HG02642 (cell line): Measurements from ENCODE around the gene POLA1.

Experiments used
- ATAC-seq: cut with Tn5 transposase; IDR thresholded peaks from one replicate; pipeline ENCODE4 v1.9.1; 2021; ENCODE audit warnings: mild to moderate bottlenecking; ENCODE audit not compliant: unreplicated experiment, poor library complexity

The POLA1 gene

GRCh38 chrX:25005382-25006185 lies 311.9 kb downstream of the POLA1 start:
- ATAC-seq = no peak

GRCh38 chrX:25006586-25007058 lies 312.9 kb downstream of the POLA1 start:
- no peak for ATAC-seq

GRCh38 chrX:25007059-25008053 lies 313.6 kb downstream of the POLA1 start:
- ATAC-seq = no peak

GRCh38 chrX:25009407-25009806 lies 315.7 kb downstream of the POLA1 start:
- no peak for ATAC-seq

- ATAC-seq = no peak
Measured at GRCh38 chrX:25010784-25011588, 317.3 kb downstream of the POLA1 start.

- no peak for ATAC-seq
Measured at GRCh38 chrX:25011589-25012432, 318.1 kb downstream of the POLA1 start.

- ATAC-seq = no peak
Measured at GRCh38 chrX:25012433-25012735, 318.7 kb downstream of the POLA1 start.

- ATAC-seq = peak; percentile 12
Measured at GRCh38 chrX:25012793-25013631, 319.3 kb downstream of the POLA1 start.

- ATAC-seq = peak; percentile 52
Measured at GRCh38 chrX:25013632-25014365, 320.1 kb downstream of the POLA1 start.

GRCh38 chrX:25014366-25014838 lies 320.7 kb downstream of the POLA1 start:
- no peak for ATAC-seq

GRCh38 chrX:25015486-25016360 lies 322.0 kb downstream of the POLA1 start, which contains the start of gene ARX:
TSS of gene ARX (minus strand) at chrX:25015965. CDS start at chrX:25015737, 228 bp downstream.
- peak; percentile 67 for ATAC-seq

- no peak for ATAC-seq
Measured at GRCh38 chrX:25016361-25016671, 322.6 kb downstream of the POLA1 start.

GRCh38 chrX:25016938-25017598 lies 323.4 kb downstream of the POLA1 start:
- ATAC-seq = no peak

GRCh38 chrX:25017667-25018247 lies 324.0 kb downstream of the POLA1 start:
- ATAC-seq = no peak

- ATAC-seq = no peak
Measured at GRCh38 chrX:25018682-25019081, 325.0 kb downstream of the POLA1 start.
